Transverse colon (tissue), 3 donors: ENCODE measurements around the gene CCDC85C.

Experiments
- EP300 ChIP-seq: sonication (generic); formaldehyde crosslinking; IDR thresholded peaks from one replicate; pipeline ENCODE4 v1.6.1; 2017; ENCODE audit warnings: antibody characterized with exemption, low read depth
- TF ChIP-seq, protein P1 (sequence below), 5 experiments: fragments of 200-600 bp in 3 of 5; fragments of 450-650 bp in 2 of 5; sonication (generic) in 3 of 5; IDR thresholded peaks; 1 replicate in 2 of 5; 2 replicates in 3 of 5; pipeline ENCODE4 v1.5.1; 2016 to 2017; ENCODE audit warnings: antibody characterized with exemption in 5 of 5, inconsistent platforms in 3 of 5, mild to moderate bottlenecking in 2 of 5, moderate library complexity in 1 of 5

GRCh38 chr14:99647411-99647810 is 43.4 kb upstream of the CCDC85C start:
- TF ChIP-seq, protein P1, sequence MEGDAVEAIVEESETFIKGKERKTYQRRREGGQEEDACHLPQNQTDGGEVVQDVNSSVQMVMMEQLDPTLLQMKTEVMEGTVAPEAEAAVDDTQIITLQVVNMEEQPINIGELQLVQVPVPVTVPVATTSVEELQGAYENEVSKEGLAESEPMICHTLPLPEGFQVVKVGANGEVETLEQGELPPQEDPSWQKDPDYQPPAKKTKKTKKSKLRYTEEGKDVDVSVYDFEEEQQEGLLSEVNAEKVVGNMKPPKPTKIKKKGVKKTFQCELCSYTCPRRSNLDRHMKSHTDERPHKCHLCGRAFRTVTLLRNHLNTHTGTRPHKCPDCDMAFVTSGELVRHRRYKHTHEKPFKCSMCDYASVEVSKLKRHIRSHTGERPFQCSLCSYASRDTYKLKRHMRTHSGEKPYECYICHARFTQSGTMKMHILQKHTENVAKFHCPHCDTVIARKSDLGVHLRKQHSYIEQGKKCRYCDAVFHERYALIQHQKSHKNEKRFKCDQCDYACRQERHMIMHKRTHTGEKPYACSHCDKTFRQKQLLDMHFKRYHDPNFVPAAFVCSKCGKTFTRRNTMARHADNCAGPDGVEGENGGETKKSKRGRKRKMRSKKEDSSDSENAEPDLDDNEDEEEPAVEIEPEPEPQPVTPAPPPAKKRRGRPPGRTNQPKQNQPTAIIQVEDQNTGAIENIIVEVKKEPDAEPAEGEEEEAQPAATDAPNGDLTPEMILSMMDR (IDR thresholded peaks at IDR 0.05) = no peak
- TF ChIP-seq EP300 = no peak
